Head of caudate nucleus (tissue), 42 donors: ENCODE data around the gene LIPG.
"Not testable (repeated sequence)": the region's sequence is repeated elsewhere in the genome, so short reads cannot be mapped to it uniquely, and the experiment has no call there.

Source experiments
- DNase-seq, 42 donors: peaks; one replicate each; pipeline versions ENCODE4 v3.0.0 to v3.0.0-alpha.2; 2020 to 2021; ENCODE audit warnings: mixed read lengths in 7 of 42
- intact Hi-C: fragments of 100-400 bp; cut with DNase I; formaldehyde crosslinking; loops from one replicate; pipeline ENCODE4 v1.15.0; 2022

Gene LIPG

DNA sequence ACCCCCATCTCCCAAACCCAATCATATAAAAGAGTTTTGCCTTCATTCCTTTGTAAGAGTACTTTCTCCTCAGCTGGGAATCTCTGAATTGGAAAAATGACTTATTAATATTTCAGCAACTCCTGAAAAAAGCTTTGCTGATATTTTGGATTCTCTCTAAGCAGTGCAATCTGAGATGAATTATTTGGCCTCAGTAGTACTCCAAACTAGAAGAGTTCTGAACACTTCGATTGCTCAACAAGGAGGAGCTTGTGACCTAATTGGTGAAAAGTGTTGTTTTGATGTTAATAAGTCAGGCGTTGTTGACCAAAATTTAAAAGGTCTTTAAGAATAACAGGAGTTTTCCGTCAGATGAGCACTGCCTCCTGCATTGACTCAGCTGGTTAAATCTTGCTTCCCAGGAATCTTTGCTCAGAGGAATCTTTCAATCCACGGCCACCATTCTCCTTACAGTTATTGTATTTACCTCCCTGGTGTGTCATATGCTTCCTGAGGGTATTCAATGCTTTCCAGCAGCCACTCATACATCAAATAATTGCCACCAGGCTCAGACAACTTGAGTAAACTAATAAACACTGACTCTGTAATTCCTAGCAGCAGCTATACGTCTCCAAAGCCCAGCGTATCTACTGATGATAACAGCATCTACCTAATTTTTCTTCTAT is 24.5 kb upstream of the LIPG start:
- intact Hi-C loops: no loop called here

DNA sequence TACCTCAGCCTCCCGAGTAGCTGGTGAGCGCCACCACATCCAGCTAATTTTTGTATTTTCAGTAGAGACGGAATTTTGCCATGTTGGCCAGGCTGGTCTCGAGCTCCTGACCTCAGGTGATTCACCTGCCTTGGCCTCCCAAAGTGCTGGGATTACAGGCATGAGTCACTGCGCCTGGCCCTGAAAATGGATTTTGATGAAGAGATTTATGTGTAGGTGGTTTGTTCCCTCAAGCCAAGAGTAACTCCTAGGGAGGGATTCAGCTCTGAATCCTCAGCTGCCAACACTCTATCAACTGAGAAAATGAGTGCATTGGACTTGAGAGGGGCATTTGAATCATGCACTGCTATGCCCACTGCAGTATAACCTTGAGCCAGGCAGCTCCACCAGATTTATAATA is 17.5 kb upstream of the LIPG start:
- DNase-seq: no peak

More for the DNA sequence above, 24.5 kb upstream of the LIPG start:
- DNase-seq: no peak

GRCh38 chr18:49546278-49546677 is 15.6 kb upstream of the LIPG start:
- no peak for DNase-seq
- intact Hi-C loops: no loop called here

More for the DNA sequence above, 17.5 kb upstream of the LIPG start:
- intact Hi-C loops: no loop called here

DNA sequence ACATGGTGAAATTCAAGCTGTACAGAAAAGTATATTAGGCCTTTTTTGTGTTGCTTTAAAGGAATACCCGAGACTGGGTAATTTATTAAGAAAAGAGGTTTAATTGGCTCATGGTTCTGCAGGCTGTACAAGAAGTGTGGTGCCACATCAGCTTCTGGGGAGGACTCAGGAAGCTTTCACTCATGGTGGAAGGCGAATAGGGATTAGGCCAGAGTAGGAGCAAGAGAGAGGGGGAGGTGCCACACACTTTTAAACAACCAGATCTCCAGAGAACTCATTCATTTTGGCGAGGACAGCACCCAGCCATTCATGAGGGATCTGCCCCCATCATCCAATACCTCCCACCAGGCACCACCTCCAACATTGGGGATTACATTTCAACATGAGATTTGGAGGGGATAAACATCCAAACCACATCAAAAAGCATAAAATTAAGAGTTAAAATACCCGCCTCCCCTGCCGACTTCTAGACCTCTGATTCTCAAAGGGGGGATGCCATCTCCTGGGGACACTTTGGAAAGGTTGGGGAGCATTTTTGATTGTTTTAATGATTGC is 15.1 kb upstream of the LIPG start:
- DNase-seq: no peak
- intact Hi-C loops: no loop called here

- no peak for DNase-seq
- intact Hi-C loops: no loop called here
Observed at GRCh38 chr18:49547701-49548100, 14.2 kb upstream of the LIPG start.

GRCh38 chr18:49548229-49548636 is 13.6 kb upstream of the LIPG start:
- intact Hi-C loops: no loop called here
- no peak for DNase-seq

- intact Hi-C loops: no loop called here
- no peak for DNase-seq
Observed at GRCh38 chr18:49550621-49551339, 11.1 kb upstream of the LIPG start.

GRCh38 chr18:49553003-49553402 is 8.9 kb upstream of the LIPG start:
- intact Hi-C loops: no loop called here

DNA sequence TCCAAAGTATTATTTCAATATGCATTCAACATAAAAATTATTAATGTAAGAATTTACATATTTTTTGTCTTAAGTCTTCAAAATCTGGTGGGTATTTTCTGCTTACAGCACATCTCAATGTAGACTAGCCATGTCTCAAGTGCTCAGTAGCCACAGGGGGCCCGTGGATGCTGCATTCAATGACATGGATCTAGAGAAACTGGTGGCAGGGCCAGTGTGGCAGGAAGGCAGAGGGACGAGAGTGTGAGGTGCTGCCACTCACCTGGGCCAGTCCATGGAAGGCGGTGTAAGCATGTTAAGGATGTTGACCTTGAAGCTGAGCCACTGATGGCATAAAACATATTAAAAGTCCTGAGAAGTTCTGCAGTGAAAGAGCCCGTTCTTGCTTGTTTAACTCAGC is 6.2 kb upstream of the LIPG start:
- DNase-seq: peak in 1 of 42 donors; percentile 27
- intact Hi-C loops: loop anchor here (5.0 kb wide), 1 partner anchor 302 kb away; no protein-coding TSS in a partner anchor

More at GRCh38 chr18:49553003-49553402, 8.9 kb upstream of the LIPG start:
- DNase-seq: no peak

DNA sequence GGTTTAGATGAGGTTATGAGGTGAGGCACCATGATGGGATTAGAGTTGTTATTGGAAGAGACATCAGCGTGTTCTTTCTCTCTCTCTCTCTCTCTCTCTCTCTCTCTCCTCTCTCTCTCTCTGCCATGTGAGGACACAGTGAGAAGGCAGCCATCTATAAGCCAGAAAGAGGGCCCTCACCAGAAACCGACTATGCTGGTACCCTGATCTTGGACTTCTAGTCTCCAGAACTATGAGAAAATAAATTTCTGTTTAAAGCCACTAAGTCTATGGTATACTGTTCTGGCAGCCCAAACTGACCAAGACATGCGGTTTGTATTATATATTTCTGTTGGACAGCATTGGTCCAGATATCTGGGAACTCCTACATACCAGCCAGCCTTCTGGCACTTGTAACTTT is 3.5 kb upstream of the LIPG start:
- DNase-seq: no peak
- intact Hi-C loops: loop anchor here (5.0 kb wide), 1 partner anchor 299 kb away; no protein-coding TSS in a partner anchor

DNA sequence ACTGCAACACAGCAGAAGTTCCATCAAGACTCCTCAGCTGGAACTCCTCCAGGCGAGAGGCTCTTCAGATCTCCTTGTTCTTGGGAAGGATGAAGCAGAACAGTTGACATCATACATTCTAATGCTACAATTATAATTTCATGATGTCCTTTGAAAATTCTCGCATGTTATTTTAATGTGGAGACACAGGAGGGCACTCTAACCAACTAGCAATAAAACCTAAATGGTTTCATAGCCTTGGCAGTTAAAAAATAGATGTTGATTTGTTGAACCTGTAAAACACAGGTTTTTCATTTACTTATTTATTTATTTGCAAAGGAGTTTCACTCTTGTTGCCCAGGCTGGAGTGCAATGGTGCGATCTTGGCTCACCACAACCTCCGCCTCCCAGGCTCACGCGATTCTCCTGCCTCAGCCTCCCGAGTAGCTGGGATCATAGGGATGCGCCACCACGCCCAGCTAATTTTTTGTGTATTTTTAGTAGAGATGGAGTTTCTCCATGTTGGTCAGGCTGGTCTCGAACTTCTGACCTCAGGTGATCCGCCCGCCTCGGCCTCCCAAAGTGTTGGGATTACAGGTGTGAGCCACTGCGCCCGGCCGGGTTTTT is 2.4 kb upstream of the LIPG start:
- DNase-seq: not testable (repeated sequence)
- intact Hi-C loops: loop anchor here (5.0 kb wide), 1 partner anchor 298 kb away; no protein-coding TSS in a partner anchor

DNA sequence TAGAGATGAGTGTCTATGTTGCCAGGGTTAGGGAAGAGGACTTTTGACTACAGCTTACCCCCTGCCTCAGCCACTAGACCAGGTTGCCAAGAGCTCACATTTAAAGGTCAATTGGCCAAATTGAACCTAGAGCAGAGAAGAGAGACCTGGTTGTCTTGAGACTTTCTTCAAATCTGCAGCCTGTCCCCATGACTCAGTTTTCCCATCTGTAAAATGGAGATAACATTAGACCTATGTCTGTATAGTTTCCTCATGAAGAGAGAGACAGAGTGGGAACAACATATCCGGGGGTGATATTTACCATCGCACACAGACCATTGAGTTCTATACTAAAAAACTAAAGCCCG is 1.6 kb upstream of the LIPG start:
- intact Hi-C loops: no loop called here
- no peak for DNase-seq

DNA sequence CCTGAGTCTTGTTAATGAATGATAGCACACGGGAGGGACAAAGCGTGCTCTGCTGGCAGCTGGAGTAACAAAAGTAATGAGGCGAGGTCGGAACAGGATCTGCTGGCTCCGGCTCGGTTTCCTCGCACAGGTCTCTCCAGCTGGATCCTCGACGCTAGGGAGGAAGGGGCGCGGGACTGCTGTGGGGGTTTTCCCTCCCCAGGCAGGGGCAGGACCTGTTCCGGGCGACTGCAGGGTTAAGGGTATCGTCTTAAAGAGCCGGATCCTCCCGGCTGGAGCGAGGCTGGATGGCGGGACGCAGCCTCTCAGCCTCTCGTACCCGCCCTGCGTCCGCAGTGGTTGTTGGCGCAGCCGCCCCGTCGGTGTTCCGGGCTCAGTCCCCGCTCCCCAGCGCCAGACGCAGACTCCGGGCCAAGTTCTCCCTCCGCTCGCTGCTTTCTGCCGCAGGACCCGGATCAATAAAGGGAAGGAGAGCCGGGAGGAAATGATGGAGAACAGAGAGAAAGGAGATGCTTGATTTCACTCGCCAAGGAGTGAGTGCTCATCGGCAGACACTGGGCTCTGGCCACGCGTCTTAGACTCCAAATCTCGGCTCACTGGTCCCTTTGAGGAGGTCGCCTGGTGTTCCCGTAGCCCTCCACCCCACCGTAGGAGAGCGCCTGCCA is 1.1 kb upstream of the LIPG start:
- intact Hi-C loops: no loop called here

GRCh38 chr18:49562481-49563129 is 748 bp downstream of the LIPG start:
- DNase-seq: no peak
- intact Hi-C loops: no loop called here

More for the DNA sequence above, 1.1 kb upstream of the LIPG start:
- peak in 1 of 42 donors; percentile 35 for DNase-seq

DNA sequence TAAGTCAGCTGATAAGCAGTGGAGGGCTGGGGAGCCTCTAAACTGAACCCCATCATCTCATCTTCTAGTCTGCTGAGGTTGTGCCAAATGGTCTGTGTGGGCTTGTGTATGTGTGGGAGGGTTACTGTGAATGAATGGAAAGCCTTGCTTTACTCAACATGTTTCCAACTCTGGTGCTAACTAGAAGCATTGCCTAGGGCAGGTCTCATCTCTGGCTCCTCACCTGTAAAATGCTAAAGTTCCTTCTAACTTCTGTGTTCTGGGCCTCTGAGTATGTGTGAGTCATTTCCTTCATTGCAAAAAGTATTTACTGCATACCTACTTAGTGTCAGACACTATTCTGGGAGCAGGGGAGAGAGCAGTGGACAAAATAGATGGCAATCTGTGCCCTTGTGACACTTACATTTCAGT is 1.3 kb downstream of the LIPG start:
- intact Hi-C loops: no loop called here
- no peak for DNase-seq

- DNase-seq: no peak
- intact Hi-C loops: no loop called here
Observed at GRCh38 chr18:49563701-49564517, 2.1 kb downstream of the LIPG start.

DNA sequence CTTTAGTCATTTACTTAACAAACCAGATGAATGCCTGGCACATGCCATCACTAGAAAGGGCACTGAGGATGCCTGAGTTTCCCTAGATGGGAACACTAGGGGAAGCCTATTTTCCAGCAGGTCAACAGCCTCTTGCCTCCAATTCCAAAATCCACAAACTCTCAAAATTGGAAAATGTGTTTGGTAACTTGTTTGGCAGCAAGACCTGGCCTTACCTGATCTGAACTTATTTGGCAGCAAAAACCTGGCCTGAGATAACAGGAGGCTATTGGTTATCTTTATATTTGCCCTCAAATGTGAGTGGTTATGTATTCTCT is 2.6 kb downstream of the LIPG start:
- intact Hi-C loops: no loop called here
- DNase-seq: no peak

DNA sequence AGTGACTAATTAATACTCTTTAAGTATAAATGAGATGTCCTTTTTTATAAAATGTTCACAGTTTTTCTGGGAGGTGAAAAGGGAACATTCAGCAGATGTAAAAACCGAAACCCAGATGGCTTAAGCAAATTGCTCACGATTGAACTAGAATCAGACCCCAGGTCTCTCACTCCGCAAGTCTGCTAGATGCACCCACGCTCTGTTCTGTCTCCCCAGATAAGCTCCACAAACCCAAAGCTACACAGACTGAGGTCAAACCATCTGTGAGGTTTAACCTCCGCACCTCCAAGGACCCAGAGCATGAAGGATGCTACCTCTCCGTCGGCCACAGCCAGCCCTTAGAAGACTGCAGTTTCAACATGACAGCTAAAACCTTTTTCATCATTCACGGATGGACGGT is 3.2 kb downstream of the LIPG start:
- DNase-seq: no peak
- intact Hi-C loops: no loop called here
